Left hindlimb (tissue), 1 donor: ENCODE measurements around the gene PYCR2.
"Not testable (repeated sequence)": the region's sequence is repeated elsewhere in the genome, so short reads cannot be mapped to it uniquely, and the experiment has no call there.

Experiments
- DNase-seq: peaks from one replicate; pipeline ENCODE4 v3.0.0-alpha.2; 2018

Gene PYCR2

DNA sequence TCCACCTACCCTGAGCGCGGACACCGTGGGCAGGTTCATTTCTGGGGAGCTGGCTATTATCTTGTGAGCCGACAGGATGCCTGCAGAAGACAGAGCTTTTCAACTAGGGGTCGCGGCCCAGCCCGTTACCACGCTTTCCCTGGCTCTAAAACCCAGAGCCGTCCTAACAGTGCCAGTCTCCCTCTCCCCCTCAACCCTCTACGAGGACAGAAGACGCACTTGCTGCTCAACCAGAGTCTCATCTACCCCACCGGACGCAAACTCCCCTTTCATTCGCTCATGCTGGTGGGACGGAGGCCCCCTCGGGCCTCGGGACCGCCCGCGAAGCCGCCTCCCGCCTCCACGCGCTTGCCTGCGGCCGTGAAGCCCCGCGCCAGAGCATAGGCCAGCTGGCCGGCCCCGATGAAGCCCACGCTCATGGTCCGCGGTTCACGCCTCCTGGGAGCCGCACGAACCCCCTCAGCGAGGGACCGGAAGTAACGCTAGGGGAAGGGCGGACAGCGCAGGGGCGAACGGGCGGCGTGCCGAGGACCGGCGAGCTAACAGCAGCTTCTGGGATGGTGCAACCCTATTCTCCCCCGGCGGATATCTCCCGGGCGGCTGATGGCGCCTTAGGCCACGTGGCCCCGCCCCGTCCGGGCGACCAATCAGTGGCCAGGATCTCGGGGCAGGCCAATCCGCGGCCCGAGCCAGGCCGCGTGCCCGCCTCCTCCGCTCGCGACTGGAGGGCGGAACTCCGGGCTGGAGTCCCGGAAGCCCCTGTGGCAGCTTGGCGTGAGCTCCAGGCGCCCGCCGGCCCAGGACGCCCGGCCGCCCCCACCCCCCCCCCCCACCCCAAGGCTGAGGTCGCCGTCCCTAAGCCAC, at the start of gene PYCR2:
TSS of gene PYCR2 (minus strand) at position 559 of the 864 bp plus-strand sequence. CDS start at position 419, 140 bp downstream.
- peak; percentile 96 for DNase-seq

DNA sequence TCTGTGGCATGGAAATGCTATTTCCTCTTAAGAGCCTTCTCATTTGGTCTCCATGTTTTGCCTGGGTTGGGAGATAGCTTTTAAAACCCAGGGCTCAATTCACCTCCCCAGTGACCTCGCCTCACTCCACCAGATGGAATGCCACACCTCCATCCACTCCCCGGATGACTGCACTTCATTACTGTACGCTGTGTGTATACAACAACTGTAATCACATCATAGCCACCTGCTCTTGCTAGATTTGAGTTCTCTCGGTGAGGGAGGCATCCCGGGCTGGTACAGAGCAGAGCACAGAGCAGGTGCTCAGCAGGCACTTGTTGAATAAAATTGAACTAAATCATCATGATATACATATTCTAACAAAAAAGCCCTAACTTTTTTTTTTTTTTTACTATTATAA, 49.1 kb upstream of the PYCR2 start:
- DNase-seq, result no peak

DNA sequence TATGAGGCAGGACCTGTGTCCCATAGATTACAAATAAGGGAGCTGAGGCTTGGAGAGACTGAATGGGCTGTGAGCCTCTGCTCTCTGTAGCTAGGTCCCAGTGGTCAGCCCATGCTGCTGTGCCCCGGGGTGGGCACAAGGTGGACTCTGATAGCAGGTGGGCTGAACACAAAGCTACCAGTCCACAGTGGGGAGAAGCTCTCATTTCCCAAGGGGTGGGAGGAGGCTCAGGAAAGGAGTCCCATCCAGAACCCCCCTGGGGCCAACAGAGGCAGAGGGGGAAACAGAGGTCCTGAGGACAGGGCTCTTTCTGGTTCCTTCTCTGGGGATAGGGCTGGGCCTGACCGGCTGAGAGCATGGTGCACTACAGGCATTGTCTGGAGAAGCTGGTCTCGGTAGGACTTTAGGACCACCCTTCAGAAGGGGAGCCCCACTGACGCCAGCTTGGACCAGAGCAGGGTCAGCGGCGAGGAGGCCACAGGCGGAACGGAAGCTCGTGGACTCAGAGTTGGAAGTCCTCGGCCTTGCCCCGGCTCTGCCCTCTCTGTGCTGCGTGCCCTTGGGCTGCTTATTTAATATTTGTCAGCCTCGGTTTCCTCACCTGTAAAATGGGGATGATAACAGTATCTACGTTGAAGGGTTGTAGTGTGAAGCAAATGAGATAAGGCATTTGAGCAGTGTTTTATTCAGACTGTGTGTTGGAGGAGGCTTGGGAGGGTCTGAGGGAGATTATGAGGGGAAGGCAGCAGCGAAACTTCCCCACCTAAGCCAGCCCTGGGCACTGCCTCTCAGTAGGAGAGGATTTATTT, 48.5 kb upstream of the PYCR2 start:
- DNase-seq, result no peak

DNA sequence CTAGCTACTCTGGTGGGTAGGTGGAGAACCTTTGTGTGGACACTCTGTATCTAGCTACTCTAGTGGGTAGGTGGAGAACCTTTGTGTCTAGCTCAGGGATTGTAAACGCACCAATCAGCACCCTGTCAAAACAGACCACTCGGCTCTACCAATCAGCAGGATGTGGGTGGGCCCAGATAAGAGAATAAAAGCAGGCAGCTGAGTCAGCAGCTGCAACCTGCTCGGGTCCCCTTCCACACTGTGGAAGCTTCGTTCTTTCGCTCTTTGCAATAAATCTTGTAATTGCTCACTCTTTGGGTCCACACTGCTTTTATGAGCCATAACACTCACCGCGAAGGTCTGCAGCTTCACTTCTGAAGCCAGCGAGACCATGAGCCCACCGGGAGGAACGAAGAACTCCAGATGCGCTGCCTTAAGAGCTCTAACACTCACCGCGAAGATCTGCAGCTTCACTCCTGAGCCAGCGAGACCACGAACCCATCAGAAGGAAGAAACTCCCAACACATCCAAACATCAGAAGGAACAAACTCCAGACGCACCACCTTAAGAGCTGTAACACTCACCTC, 46.6 kb upstream of the PYCR2 start:
- not testable (repeated sequence) for DNase-seq

DNA sequence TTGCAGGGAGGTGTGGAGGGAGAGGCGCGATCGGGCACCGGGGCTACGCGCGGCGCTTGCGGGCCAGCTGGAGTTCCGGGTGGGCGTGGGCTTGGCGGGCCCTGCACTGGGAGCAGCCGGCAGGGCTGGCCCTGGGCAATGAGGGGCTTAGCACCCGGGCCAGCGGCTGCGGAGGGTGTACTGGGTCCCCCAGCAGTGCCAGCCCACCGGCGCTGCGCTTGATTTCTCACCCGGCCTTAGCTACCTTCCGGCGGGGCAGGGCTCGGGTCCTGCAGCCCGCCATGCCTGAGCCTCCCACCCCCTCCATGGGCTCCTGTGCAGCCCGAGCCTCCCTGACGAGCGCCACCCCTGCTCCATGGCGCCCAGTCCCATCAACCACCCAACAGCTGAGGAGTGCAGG, 45.7 kb upstream of the PYCR2 start:
- DNase-seq, result not testable (repeated sequence)

DNA sequence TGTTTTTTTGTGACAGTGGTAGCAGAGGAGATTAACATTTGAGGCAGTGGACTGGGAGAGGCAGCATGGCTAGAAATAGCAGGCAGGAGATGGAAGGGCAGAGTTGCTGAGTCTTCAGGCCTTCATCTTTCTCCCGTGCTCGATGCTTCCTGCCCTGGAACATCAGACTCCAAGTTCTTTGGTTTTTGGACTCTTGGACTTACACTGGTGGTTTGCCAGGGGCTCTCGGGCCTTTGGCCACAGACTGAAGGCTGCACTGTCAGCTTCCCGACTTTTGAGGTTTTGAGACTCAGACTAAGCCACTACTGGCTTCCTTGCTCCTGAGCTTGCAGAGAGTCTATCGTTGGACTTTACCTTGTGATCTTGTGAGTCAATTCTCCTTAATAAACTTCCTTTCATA, 41.2 kb upstream of the PYCR2 start:
- DNase-seq, result no peak

DNA sequence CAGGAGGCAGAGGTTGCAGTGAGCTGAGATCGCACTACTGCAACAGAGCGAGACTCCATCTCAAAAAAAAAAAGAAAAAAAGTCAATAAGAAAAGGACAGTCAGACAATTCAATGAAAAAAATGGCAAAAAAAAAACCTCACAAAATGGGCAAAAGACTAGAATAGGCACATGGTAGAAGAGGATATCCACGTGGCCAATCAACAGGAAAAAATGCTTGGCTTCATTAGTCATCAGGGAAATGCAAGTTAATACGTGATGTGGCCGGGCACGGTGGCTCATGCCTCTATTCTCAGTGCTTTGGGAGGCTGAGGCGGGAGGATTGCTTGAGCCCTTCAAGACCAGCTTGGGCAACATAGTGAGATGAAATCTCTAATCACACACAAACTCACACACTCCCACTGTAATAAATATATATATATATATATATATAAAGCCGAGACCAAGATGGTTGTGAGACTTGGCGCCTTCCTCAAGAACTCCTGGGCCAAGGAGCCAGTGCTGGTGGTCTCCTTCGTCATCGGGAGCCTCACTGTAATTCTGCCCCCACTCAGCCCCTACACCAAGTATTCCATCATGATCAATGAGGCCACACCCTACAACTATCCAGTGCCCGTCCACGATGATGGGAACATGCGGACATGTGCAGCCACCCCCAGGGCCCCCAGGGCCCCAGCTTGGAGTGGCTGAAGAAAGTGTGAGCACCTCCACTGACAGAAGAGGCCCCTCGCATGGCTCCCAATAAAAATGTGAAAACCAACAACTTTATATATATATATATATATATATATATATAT, 39.9 kb upstream of the PYCR2 start:
- DNase-seq, result no peak

DNA sequence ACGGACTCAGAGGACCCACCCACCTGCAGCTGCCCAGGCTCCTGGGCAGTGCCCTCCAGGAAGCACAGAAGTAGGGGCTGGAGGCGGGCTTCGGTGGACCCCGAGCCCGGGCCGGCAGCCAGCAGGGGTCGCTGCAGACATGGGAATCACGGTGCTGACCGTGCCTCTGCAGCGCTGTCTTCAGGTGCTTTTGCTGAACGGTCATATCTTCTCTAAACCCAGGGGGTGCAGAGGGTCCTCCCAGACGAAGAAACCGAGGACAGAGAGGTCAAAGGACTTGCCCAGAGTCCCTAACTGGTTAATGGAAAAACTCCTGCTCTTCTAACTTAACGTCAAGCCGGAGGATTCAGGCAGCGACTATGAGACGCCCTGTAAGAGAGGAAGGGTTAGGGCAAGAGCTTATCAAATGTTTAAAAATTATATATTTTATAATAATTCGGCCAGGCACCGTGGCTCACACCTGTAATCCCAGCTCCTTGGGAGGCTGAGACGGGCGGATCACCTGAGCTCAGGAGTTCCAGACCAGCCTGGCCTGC, 38.5 kb upstream of the PYCR2 start:
- no peak for DNase-seq

DNA sequence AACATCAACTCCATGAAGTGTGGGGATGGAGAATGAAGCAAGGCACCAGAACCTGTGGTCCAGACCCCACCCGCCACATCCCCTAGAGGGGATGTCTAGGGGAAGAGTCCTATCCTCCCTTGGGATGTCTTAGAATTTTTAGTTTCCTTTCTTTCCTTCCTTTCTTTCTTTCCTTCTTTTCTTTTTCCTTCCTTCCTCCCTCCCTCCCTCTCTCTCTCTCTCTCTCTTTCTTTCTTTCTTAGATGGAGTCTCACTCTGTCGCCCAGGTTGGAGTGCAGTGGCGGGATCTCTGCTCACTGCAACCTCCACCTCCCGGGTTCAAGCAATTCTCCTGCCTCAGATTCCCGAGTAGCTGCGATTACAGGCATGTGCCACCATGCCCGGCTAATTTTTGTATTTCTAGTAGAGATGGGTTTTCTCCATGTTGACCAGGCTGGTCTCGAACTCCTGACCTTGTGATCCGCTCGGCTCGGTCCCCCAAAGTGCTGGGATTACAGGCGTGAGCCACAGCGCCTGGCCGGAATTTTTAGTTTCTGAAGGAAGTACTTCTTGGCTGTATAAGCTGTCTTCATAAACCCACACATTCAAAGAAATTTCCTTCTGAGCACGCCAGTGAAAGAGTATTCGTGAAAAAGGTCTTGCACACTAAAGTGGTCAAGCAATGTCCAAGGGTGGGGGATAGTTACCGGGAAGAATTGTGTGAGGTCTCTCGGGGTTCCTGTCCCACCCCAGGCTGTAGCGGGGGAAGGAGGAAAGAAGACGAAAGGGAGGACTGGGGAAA, 37.8 kb upstream of the PYCR2 start:
- DNase-seq, result no peak

DNA sequence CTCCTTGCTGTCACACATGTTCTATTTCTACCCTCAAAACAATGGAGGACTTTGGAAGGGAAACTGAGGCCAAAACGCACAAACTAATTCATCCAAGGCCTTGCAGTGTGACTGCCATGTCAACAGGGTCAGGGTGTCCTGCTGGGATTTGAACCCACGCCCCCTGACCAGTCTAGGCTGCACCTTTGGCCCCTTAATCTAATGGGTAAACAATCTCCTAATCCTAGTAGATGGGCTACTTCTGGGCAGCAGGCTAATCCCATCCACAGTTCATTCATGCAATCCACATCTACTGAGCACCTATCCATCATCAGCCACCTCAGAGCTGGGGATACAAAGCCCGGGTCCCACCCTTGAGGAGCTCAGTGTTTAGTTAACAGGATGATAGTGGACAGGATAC, 34.0 kb upstream of the PYCR2 start:
- no peak for DNase-seq

DNA sequence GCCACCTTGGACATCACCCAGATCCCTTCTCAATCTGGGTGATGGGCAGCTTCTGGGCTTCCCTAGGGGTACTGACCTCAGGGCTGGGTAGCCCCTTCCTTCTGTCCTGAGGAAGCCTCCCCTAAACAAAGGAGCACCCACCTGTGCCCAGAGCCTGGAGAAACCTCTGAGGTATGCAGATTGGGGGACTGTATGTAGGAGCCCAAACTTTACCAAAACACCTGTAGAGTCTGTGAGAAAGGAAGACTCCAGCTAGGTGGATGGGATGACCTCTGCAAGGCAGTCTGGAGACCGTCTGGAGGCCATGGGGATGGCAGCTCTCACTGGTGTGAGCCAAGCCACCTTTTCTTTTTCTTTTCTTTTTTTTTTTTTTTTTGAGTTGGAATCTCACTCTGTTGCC, 30.7 kb upstream of the PYCR2 start:
- DNase-seq, result no peak

DNA sequence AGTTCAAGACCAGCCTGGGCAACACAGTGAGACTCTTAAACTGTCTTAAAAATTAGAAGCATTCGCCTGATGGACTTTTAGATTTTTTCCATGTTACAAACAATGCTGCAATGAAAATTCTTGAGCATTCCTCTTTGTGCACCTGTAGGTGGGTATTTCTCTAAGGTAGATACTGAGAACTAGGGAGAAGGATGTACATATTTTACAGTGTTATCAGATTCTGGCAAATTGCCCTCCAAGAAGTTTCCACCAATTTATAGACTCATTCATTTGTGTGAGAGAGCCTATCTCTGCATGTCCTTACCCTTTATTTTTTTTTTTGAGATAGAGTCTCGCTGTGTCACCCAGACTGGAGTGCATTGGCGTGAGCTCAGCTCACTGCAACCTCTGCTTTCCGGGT, 29.3 kb upstream of the PYCR2 start:
- no peak for DNase-seq

DNA sequence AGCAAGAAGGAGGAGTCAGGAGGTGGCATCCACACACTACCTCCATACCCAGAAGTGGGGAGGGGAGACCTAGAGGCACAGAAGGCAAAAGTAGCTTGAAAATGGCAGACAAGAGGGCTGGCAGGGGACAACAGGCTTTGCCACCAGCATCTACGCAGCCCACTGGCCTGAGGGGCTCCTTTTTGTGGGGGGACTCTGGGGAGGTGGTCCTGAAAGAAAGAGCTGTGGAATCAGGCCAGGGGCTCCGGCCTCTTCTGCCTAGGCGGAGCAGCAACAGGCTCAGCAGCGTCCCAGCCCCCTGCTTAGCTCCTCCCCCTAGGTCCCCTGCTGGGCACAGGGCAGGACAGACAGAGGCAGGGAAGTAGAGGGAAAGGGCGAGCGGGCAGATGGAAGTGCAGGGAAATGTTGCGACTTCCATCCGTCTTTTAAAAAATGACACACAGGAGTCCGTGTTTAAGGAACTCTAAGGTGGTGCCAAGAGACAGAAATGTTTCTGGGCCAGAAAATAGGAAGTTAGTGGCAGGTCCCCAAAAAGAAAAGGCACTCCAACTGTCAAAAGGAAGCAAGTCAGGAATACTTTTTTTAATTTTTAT, 27.0 kb upstream of the PYCR2 start:
- DNase-seq, result no peak

DNA sequence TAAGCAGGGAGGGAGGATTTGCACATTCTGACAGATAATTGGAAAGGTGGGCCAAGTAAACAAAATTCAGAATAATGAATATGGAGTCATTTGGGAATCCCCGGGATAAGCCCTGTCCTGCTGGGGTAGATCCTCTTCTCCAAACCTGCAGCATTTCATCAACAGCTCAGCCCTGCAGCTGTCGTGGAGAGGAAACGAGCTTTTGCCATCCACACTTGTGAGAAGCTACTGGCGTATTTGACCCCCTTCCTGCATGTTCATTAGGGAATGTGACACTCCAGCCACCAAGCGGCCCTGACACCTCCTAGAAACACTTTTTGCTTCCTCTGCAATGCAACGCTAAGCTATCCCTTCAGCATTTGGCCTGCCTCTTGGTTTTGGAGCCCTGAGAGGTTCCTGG, 25.0 kb upstream of the PYCR2 start:
- DNase-seq, result no peak

DNA sequence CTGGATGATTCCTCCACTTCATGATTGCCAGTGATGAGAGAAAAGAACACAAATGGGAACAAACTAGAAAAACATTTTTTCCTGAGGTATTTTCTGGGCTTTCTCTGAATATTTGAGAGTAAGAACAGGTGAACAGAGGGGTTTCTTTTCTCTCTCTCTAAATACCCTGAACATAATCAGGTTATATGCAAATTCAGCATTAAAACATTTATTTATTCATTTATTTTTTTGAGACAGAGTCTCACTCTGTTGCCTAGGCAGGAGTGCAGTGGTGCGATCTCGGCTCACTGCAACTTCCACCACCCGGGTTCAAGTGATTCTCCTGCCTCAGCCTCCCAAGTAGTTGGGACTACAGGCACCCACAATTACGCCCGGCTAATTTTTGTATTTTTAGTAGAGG, 22.8 kb upstream of the PYCR2 start:
- DNase-seq, result no peak

DNA sequence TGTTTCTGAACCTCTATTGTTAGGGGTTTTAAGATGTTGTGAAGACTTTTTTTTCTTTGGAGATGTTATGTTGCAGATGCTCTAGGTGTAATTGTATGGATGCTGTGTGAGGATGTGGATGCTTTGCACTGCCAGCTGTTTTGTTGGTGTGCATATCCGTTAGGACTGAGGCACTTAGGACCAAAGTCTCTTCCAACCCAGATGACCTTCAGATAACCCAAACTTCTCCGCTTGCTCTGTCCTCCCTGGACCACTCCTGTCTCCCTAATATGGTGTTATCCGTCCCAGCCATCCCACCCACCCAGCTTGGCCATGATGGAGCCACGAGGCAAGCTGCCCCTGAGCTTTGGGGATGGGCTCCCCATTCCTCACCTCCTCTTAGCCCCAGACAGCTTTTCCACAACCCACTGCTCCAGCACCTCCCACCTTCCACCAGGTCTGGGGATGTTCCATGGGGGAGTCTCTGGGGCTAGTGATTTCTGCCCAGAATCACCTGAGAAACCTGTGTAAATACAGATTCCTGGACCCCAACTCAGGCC, 22.1 kb upstream of the PYCR2 start:
- DNase-seq, result no peak

DNA sequence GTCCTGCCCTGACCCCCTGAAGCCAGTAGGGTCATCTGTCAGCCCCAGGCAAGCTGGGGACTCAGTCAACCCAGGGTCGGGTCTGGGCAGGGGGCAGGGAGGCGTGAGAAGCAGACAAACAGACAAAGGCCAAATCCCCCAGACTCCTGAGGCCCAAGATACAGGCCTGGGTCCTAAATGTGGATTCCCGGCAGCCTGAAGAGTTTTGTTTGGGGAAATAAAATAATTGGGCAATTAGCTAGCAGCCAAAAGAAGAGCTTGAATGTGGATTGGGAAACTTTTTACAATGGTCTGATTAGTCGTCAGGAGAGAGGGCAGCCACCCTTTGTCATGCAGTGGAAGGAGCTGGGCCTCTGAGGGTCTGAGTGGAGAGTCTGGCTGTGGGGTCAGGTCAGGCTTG, 21.5 kb upstream of the PYCR2 start:
- DNase-seq, result no peak

DNA sequence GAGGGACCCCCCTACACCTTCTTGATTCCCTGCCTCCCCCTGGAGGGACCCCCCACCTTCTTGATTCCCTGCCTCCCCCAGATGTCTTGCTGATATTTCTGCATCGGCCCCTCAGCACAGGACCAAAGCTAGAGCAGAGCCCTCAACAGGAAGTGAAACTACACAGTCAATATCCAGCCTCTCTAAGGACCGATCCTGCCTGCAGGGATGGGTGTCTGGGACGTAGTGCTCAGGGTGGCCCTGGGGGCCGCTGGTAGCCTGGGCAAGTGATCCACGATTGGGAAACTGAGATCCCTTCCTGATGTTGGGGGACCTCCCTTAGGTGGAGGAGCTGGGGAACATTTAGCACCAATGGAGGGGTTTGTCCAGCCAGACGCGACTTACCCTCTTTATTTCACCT, 20.9 kb upstream of the PYCR2 start:
- DNase-seq, result no peak

DNA sequence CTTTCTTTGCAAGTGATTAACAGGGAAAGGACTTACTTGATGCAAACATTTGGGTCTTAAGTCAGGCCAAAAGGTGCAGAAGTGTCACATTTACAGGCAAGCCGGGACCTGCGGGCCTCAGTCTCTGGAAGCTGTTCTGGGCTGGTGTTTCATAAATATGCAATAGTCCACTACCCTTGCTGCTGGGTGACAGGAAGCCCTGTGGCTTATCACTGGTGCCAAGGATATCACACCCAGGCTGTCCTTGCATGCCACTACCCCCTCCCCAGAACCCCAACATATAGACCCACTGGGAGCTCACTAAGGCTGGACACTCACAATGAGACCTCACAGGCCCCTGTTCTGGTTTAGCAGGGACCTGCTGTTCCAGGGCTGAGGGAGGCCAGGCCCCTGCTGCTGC, 20.3 kb upstream of the PYCR2 start:
- DNase-seq, result no peak

DNA sequence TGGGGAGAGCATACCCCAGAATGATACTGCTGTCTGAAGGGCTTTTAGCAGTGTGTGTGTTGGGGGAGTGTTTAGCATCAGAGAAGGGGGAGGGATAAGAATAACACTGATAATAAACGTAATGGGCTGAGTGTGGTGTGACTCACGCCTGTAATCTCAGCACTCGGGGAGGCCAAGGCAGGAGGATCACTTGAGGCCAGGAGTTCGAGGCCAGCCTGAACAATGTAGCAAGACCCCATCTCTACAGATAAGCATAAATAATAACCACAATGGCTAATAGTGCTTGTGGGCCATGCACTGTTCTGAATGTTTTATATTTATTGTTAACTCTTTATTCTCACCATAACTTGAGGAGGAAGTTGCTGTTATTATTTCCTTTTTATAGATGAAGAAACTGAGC, 19.5 kb upstream of the PYCR2 start:
- no peak for DNase-seq

DNA sequence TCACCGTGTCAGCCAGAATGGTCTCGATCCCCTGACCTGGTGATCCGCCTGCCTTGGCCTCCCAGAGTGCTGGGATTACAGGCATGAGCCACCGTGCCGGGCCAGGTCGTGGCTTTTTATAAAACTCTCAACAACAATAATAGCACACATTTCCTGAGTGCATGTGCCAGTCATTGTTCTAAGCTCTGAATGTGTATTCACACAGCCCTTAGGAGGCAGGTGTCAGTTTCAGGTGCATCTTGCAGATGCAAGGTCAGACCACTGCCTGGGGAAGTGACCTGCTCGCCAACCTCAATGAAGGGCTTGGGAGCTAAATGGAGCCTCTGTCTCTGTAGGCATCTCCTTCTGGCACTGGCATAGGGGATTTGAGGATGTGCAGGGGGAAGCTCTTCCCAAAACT, 18.5 kb upstream of the PYCR2 start:
- no peak for DNase-seq

DNA sequence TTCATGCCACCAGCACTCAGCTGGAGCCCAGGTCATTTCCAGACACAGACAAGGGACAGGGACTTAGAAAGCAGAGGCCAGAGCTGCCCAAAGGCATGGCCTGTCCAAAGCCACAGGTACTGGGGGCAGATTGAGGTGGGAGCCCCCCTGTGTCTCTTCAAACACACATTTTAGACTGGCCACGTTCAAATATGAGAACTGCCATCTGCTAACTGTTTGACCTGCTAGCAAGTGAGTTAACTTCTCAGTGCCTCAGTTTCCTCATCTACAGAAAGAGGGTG, 17.8 kb upstream of the PYCR2 start:
- DNase-seq, result no peak
